A549 (cell line): ENCODE results near the gene CPEB4. TPM values are rescaled to one million over a fixed set of nuclear protein-coding genes. Genes with fewer than 3 reads are reported as not detected.

Experiments used
- ATAC-seq, 2 experiments: fragments of 200-7000 bp in 1 of 2; fragments of >200 bp in 1 of 2; cut with Nextera tagmentation in 1 of 2; cut with Tn5 transposase in 1 of 2; 3 replicates each; pipeline versions ENCODE4 v1.8.0 to v1.9.1; 2018 to 2020; ENCODE audit warnings: mild to moderate bottlenecking in 1 of 2, moderate library complexity in 1 of 2
- CTCF ChIA-PET: fragments of 300-600 bp; sonication (Branson Sonifier 250); formaldehyde crosslinking; extraction: SDS; loops from one replicate; lab custom pipeline; 2021; ENCODE audit warnings: antibody characterized with exemption, inconsistent platforms; lab: Yijun Ruan, JAX
- POLR2A ChIA-PET: fragments of 350-600 bp; formaldehyde crosslinking; extraction: SDS; loops from one replicate; lab custom pipeline; 2021; ENCODE audit warnings: antibody characterized with exemption, inconsistent platforms; lab: Yijun Ruan, JAX
- DNase-seq, 2 experiments: peaks; one replicate each; pipeline versions ENCODE4 v3.0.0 to v3.0.0-alpha.2; 2011 to 2016; ENCODE audit warnings: low read depth in 1 of 2, low spot score in 1 of 2
- FAIRE-seq: peaks from 2 replicates; lab custom pipeline; 2011; peaks lifted over from hg19 to GRCh38; lab: Jason Lieb, UNC
- H3K27ac ChIP-seq, 2 experiments: fragments of >200 bp; sonication (Bioruptor Twin); formaldehyde crosslinking; 3 replicates each; pipeline ENCODE4 v1.5.1; 2016 to 2017
- H3K4me1 ChIP-seq: fragments of >200 bp; sonication (Bioruptor Twin); formaldehyde crosslinking; 3 replicates; pipeline ENCODE4 v1.6.1; 2016
- H3K4me2 ChIP-seq: fragments of >200 bp; sonication (Bioruptor Twin); formaldehyde crosslinking; 3 replicates; pipeline ENCODE4 v1.6.1; 2016
- H3K4me3 ChIP-seq: fragments of >200 bp; sonication (Bioruptor Twin); formaldehyde crosslinking; 3 replicates; pipeline ENCODE4 v1.5.1; 2016
- H3K9me3 ChIP-seq: fragments of >200 bp; sonication (Bioruptor Twin); formaldehyde crosslinking; 3 replicates; pipeline ENCODE4 v1.6.1; 2016
- CHD4 ChIP-seq: fragments of 200-600 bp; sonication (generic); IDR thresholded peaks from 2 replicates; pipeline ENCODE4 v1.6.1; 2016; ENCODE audit warnings: antibody characterized with exemption, mild to moderate bottlenecking, borderline replicate concordance
- EHF ChIP-seq: fragments of 250-450 bp; sonication (Bioruptor Pico); IDR thresholded peaks from 2 replicates; pipeline ENCODE4 v1.5.0; 2020; ENCODE audit warnings: mild to moderate bottlenecking
- EHMT2 ChIP-seq: fragments of 200-600 bp; sonication (generic); IDR thresholded peaks from 2 replicates; pipeline ENCODE4 v1.6.1; 2016; ENCODE audit warnings: antibody characterized with exemption, low read depth, mild to moderate bottlenecking, moderate library complexity
- EP300 ChIP-seq, 2 experiments: fragments of >200 bp; sonication (Bioruptor Twin); formaldehyde crosslinking; IDR thresholded peaks; 2 replicates in 1 of 2; 3 replicates in 1 of 2; pipeline ENCODE4 v1.6.1; 2016 to 2017
- HEYL ChIP-seq: fragments of 250-450 bp; sonication (Bioruptor Pico); IDR thresholded peaks from 2 replicates; pipeline ENCODE4 v1.8.0; 2021; ENCODE audit warnings: mild to moderate bottlenecking, moderate library complexity
- JUNB ChIP-seq: fragments of >200 bp; sonication (Bioruptor Twin); formaldehyde crosslinking; IDR thresholded peaks from 2 replicates; pipeline ENCODE4 v1.6.1; 2016
- KDM5A ChIP-seq: fragments of 200-600 bp; sonication (generic); IDR thresholded peaks from 2 replicates; pipeline ENCODE4 v1.6.1; 2016; ENCODE audit warnings: antibody characterized with exemption, mild to moderate bottlenecking
- MAZ ChIP-seq: fragments of 150-350 bp; IDR thresholded peaks from 2 replicates; pipeline ENCODE4 v1.6.1; 2014; ENCODE audit warnings: antibody characterized with exemption, low read depth, low read length, borderline replicate concordance
- MYC ChIP-seq: IDR thresholded peaks from 2 replicates; pipeline ENCODE4 v1.6.1; 2012; ENCODE audit warnings: mild to moderate bottlenecking, inconsistent platforms, low read length, improper control_type of control experiment, borderline replicate concordance
- POLR2A ChIP-seq: IDR thresholded peaks from 2 replicates; pipeline ENCODE4 v1.6.1; 2012; ENCODE audit warnings: mild to moderate bottlenecking, low read length
- RNF2 ChIP-seq: fragments of 200-600 bp; sonication (generic); IDR thresholded peaks from 2 replicates; pipeline ENCODE4 v1.6.1; 2016; ENCODE audit warnings: low read depth, mild to moderate bottlenecking, antibody characterized with exemption, moderate library complexity, borderline replicate concordance
- SMC3 ChIP-seq: fragments of >200 bp; sonication (Bioruptor Twin); formaldehyde crosslinking; IDR thresholded peaks from 3 replicates; pipeline ENCODE4 v1.6.1; 2018; ENCODE audit warnings: inconsistent platforms
- ZFP36 ChIP-seq: fragments of 450-650 bp; IDR thresholded peaks from 2 replicates; pipeline ENCODE4 v1.6.1; 2014; ENCODE audit warnings: borderline replicate concordance; ENCODE audit not compliant: partially characterized antibody
- WGBS: methylation state at CpG from one replicate; pipeline ENCODE4 v1.1.6; 2017; ENCODE audit errors: missing lambda C conversion rate; 5-methylcytosine and 5-hydroxymethylcytosine counted together
- polyA plus RNA-seq, 4 experiments: library from polyadenylated mRNA; depleted of rRNA in 3 of 4; stranded (reverse); fragments of >200 nt; fragmentation: RNase III in 1 of 4; extraction: RNeasy Plus Mini Kit Qiagen cat#74134 plus additional on column Dnase treatment in 1 of 4; gene quantifications; 2 replicates in 3 of 4; 3 replicates in 1 of 4; pipeline ENCODE4 v1.2.3, GENCODE V29; 2011 to 2017
- TF ChIP-seq, protein P1 (sequence below): fragments of 200-600 bp; sonication (generic); IDR thresholded peaks from 2 replicates; pipeline ENCODE4 v1.6.1; 2016; ENCODE audit warnings: antibody characterized with exemption, mild to moderate bottlenecking, moderate library complexity
- TF ChIP-seq, protein P2 (sequence below): fragments of 450-650 bp; IDR thresholded peaks from 2 replicates; pipeline ENCODE4 v1.6.1; 2014; ENCODE audit warnings: antibody characterized with exemption
- TF ChIP-seq, protein P3 (sequence below): IDR thresholded peaks from 2 replicates; pipeline ENCODE4 v1.6.1; 2012; ENCODE audit warnings: low read depth, borderline replicate concordance
- TF ChIP-seq, protein P4 (sequence below): fragments of >200 bp; sonication (Bioruptor Twin); formaldehyde crosslinking; IDR thresholded peaks from 2 replicates; pipeline ENCODE4 v1.6.1; 2016
- TF ChIP-seq, protein P5 (sequence below): IDR thresholded peaks from 2 replicates; pipeline ENCODE4 v1.6.1; 2012

Gene CPEB4
- polyA plus RNA-seq, 2 of the 4 experiments (the other 2 are of a cell fraction), result 11.4 to 50.0 TPM

DNA sequence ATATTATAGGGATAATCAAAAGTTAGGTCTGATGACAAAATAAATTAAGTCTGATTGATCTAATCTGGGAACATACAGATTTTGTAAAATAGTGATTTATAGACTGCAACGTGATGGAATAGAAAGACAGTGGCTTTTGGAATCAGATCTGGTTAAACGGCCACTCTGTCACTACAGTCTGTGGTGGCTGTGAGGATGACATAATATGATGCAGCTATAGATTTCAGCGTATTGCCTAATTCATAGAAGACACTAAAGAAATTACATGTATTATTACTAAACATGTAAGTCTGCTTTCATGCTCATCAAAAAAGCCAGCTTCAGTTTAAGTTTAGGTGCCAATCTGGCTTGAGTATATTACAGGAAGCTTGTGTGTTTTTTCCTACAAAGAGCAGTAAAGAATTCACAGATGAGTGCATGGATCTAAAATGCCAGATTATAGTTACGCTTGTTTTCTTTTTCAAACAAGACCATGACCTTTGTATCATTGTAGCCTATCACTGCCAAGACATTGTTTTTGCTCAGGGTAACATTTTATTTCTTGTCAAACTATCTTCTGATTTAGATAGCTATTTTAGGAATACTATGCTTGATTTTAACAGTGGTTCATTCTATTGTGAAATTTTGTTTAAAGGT is 25.7 kb downstream of the CPEB4 start (continued):
- TF ChIP-seq, protein P1, sequence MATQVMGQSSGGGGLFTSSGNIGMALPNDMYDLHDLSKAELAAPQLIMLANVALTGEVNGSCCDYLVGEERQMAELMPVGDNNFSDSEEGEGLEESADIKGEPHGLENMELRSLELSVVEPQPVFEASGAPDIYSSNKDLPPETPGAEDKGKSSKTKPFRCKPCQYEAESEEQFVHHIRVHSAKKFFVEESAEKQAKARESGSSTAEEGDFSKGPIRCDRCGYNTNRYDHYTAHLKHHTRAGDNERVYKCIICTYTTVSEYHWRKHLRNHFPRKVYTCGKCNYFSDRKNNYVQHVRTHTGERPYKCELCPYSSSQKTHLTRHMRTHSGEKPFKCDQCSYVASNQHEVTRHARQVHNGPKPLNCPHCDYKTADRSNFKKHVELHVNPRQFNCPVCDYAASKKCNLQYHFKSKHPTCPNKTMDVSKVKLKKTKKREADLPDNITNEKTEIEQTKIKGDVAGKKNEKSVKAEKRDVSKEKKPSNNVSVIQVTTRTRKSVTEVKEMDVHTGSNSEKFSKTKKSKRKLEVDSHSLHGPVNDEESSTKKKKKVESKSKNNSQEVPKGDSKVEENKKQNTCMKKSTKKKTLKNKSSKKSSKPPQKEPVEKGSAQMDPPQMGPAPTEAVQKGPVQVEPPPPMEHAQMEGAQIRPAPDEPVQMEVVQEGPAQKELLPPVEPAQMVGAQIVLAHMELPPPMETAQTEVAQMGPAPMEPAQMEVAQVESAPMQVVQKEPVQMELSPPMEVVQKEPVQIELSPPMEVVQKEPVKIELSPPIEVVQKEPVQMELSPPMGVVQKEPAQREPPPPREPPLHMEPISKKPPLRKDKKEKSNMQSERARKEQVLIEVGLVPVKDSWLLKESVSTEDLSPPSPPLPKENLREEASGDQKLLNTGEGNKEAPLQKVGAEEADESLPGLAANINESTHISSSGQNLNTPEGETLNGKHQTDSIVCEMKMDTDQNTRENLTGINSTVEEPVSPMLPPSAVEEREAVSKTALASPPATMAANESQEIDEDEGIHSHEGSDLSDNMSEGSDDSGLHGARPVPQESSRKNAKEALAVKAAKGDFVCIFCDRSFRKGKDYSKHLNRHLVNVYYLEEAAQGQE, result no peak
- TF ChIP-seq, protein P2, sequence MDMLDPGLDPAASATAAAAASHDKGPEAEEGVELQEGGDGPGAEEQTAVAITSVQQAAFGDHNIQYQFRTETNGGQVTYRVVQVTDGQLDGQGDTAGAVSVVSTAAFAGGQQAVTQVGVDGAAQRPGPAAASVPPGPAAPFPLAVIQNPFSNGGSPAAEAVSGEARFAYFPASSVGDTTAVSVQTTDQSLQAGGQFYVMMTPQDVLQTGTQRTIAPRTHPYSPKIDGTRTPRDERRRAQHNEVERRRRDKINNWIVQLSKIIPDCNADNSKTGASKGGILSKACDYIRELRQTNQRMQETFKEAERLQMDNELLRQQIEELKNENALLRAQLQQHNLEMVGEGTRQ, result no peak
- TF ChIP-seq MAZ (no peak), EHF (CRISPR knock-in tag) (no peak), SMC3 (no peak), POLR2A (no peak)
- TF ChIP-seq, protein P3, sequence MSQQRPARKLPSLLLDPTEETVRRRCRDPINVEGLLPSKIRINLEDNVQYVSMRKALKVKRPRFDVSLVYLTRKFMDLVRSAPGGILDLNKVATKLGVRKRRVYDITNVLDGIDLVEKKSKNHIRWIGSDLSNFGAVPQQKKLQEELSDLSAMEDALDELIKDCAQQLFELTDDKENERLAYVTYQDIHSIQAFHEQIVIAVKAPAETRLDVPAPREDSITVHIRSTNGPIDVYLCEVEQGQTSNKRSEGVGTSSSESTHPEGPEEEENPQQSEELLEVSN, result no peak
- TF ChIP-seq, all 56 proteins: peak for 0

DNA sequence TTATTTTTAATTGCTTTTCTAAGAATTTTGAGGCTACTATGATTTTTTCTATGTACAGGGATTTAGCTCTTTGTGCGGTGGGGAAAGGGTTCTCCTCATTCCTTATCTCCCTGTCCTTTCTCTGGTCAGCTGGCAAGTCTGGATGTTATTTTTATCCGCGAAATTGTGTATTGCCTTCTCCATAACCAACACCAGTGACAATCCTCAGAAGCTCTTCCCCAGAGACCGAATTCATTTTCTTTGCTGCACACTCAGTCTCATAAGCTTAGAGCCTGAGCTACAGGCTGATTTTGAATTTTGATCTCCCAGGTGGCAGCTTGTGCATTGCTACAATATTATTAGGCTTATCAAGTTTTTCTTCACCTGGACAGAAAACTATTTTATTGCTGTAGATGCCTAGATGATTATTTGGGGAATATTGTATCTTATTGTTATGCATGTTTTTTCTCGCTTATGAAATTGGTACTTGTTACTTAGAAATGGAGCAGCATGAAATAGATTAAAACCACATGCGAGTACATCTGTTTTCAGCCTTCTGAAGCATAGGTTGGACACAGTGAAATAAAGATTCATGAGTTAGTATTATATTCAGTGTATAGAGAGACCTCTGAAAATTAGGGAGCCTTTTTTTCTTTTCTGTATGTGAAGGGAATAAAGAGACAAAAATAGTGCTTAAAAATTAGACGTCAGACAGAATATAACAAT is 27.3 kb downstream of the CPEB4 start:
- FAIRE-seq (no peak), DNase-seq (no peak), ATAC-seq (no peak)
- no peak overlapping the region for H3K4me2 ChIP-seq
- TF ChIP-seq EHF (CRISPR knock-in tag) (no peak), ZFP36 (no peak), EP300 (IDR thresholded peaks at IDR 0.05) (no peak), JUNB (no peak), CHD4 (no peak)
- TF ChIP-seq, protein P1, result no peak
- TF ChIP-seq, protein P4, sequence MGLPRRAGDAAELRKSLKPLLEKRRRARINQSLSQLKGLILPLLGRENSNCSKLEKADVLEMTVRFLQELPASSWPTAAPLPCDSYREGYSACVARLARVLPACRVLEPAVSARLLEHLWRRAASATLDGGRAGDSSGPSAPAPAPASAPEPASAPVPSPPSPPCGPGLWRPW, result no peak
- CTCF ChIA-PET, result interaction anchor here (0.6 to 0.9 kb wide), 3 partner anchors 10 to 211 kb away, joined by 3 read pairs; no protein-coding TSS in a partner anchor
- no peak overlapping the region for H3K4me3 ChIP-seq
- no peaks in the 10 kb centered on the region for H3K9me3 ChIP-seq
- H3K27ac ChIP-seq, result no peak overlapping the region
- WGBS, result 89% methylated on average over 7 of the region's 7 CpGs
- H3K4me1 ChIP-seq, result peaks cover 34% of the 10 kb centered on the region
- POLR2A ChIA-PET, result no interaction called here

DNA sequence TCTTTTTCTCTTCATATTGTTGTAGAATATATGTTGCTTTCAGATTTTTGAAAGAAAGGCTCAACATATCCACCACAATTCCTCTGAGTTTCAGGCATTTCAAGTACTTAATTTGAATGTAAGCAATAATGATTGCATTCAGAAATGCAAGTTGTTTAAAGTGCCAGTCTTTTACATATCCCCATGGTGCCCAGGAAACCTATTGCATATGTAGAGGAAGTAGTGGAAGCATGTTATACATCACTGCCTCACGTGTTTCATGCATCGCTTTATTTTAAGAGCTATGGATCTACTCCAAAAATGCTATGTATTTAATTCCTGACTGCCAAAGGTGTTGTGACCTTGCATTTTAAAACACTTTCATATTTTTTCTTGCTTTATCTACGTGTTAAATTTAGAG is 28.1 kb downstream of the CPEB4 start:
- H3K4me1 ChIP-seq, result peaks cover 39% of the 10 kb centered on the region
- no peak overlapping the region for H3K27ac ChIP-seq
- POLR2A ChIA-PET, result no interaction called here
- H3K9me3 ChIP-seq, result no peaks in the 10 kb centered on the region
- H3K4me2 ChIP-seq, result no peak overlapping the region
- CTCF ChIA-PET, result no interaction called here
- ATAC-seq (no peak), FAIRE-seq (peak; percentile 13), DNase-seq (no peak)
- WGBS, result 83% methylated on average over 3 of the region's 3 CpGs
- no peak overlapping the region for H3K4me3 ChIP-seq
- TF ChIP-seq EHMT2 (no peak), HEYL (no peak), MYC (no peak), RNF2 (no peak), KDM5A (no peak), CHD4 (no peak)
- TF ChIP-seq, protein P1, result no peak
- TF ChIP-seq, protein P5, sequence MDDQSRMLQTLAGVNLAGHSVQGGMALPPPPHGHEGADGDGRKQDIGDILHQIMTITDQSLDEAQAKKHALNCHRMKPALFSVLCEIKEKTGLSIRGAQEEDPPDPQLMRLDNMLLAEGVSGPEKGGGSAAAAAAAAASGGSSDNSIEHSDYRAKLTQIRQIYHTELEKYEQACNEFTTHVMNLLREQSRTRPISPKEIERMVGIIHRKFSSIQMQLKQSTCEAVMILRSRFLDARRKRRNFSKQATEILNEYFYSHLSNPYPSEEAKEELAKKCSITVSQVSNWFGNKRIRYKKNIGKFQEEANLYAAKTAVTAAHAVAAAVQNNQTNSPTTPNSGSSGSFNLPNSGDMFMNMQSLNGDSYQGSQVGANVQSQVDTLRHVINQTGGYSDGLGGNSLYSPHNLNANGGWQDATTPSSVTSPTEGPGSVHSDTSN, result no peak
